ENCODE results near the gene EYS.

The EYS gene

GRCh38 chr6:64539917-64540316, 1167.1 kb downstream of the EYS start:
- Histone ChIP-seq H3K4me3 (ENCODE audit: insufficient read depth in 1 of 2, low read depth in 1 of 2, low read length in 2 of 2) (no peak overlapping the region), H2BK12ac (ENCODE audit: low read length in 2 of 2) (no peak overlapping the region), H2AK5ac (ENCODE audit: low read length, severe bottlenecking) (no peak overlapping the region), H3K27ac (ENCODE audit: low read length, poor library complexity, severe bottlenecking) (no peak overlapping the region), H3K23ac (ENCODE audit: low read length in 2 of 2) (no peak overlapping the region), H4K91ac (ENCODE audit: low read length) (no peak overlapping the region), H3K14ac (ENCODE audit: low read length in 2 of 2) (no peak overlapping the region), H2AFZ (ENCODE audit: low read depth, low read length) (no peak overlapping the region), H2BK120ac (ENCODE audit: low read depth, low read length) (no peak overlapping the region), H3K4me1 (ENCODE audit: control insufficient read depth, insufficient read depth, low read depth, low read length) (no peaks in the 10 kb centered on the region), H2BK15ac (ENCODE audit: low read depth, poor library complexity, severe bottlenecking) (no peak overlapping the region), H2BK5ac (ENCODE audit: low read depth, low read length, poor library complexity, severe bottlenecking) (no peak overlapping the region), H3K9me3 (ENCODE audit: control insufficient read depth, low read length) (no peaks in the 10 kb centered on the region), H3K18ac (ENCODE audit: low read depth in 1 of 2, low read length in 2 of 2) (no peak overlapping the region), H4K8ac (ENCODE audit: low read length) (no peak overlapping the region), H3K9ac (ENCODE audit: low read length) (no peak overlapping the region), H3K4me2 (ENCODE audit: low read length, poor library complexity, severe bottlenecking) (no peak overlapping the region), H3K36me3 (ENCODE audit: control insufficient read depth in 1 of 2, insufficient read depth in 2 of 2, low read depth in 1 of 2, low read length in 2 of 2) (no peaks in the 10 kb centered on the region), H3K4ac (ENCODE audit: low read depth in 1 of 2, low read length in 2 of 2) (no peak overlapping the region), H3K79me1 (replicated peaks; ENCODE audit: low read length, poor library complexity, severe bottlenecking) (no peaks in the 10 kb centered on the region), H3K27me3 (ENCODE audit: control insufficient read depth in 1 of 2, insufficient read depth in 1 of 2, low read length in 2 of 2) (no peaks in the 10 kb centered on the region)
- no peak for DNase-seq
- 97% methylated on average over 2 of the region's 2 CpGs for WGBS

GRCh38 chr6:64538722-64539121, 1168.3 kb downstream of the EYS start:
- DNase-seq = no peak
- H4K8ac ChIP-seq (ENCODE audit: low read length) = no peak overlapping the region
- H2AK5ac ChIP-seq (ENCODE audit: low read length, severe bottlenecking) = no peak overlapping the region
- H3K27ac ChIP-seq (ENCODE audit: low read length, poor library complexity, severe bottlenecking) = no peak overlapping the region
- H3K79me1 ChIP-seq (replicated peaks; ENCODE audit: low read length, poor library complexity, severe bottlenecking) = no peaks in the 10 kb centered on the region
- H3K9ac ChIP-seq (ENCODE audit: low read length) = no peak overlapping the region
- WGBS = 92% methylated on average over 3 of the region's 4 CpGs
- H3K36me3 ChIP-seq (ENCODE audit: control insufficient read depth in 1 of 2, insufficient read depth in 2 of 2, low read depth in 1 of 2, low read length in 2 of 2) = no peaks in the 10 kb centered on the region
- no peak overlapping the region for H3K4ac ChIP-seq (ENCODE audit: low read depth in 1 of 2, low read length in 2 of 2)
- H3K4me1 ChIP-seq (ENCODE audit: control insufficient read depth, insufficient read depth, low read depth, low read length) = no peaks in the 10 kb centered on the region
- no peak overlapping the region for H2AFZ ChIP-seq (ENCODE audit: low read depth, low read length)
- H2BK12ac ChIP-seq (ENCODE audit: low read length in 2 of 2) = no peak overlapping the region
- no peaks in the 10 kb centered on the region for H3K27me3 ChIP-seq (ENCODE audit: control insufficient read depth in 1 of 2, insufficient read depth in 1 of 2, low read length in 2 of 2)
- no peak overlapping the region for H3K4me2 ChIP-seq (ENCODE audit: low read length, poor library complexity, severe bottlenecking)
- H3K18ac ChIP-seq (ENCODE audit: low read depth in 1 of 2, low read length in 2 of 2) = no peak overlapping the region
- H2BK120ac ChIP-seq (ENCODE audit: low read depth, low read length) = no peak overlapping the region
- no peak overlapping the region for H2BK5ac ChIP-seq (ENCODE audit: low read depth, low read length, poor library complexity, severe bottlenecking)
- no peak overlapping the region for H3K14ac ChIP-seq (ENCODE audit: low read length in 2 of 2)
- no peak overlapping the region for H2BK15ac ChIP-seq (ENCODE audit: low read depth, poor library complexity, severe bottlenecking)
- no peak overlapping the region for H4K91ac ChIP-seq (ENCODE audit: low read length)
- H3K23ac ChIP-seq (ENCODE audit: low read length in 2 of 2) = no peak overlapping the region
- no peak overlapping the region for H3K4me3 ChIP-seq (ENCODE audit: insufficient read depth in 1 of 2, low read depth in 1 of 2, low read length in 2 of 2)
- H3K9me3 ChIP-seq (ENCODE audit: control insufficient read depth, low read length) = no peaks in the 10 kb centered on the region

GRCh38 chr6:64527899-64528298, 1179.1 kb downstream of the EYS start:
- no peak overlapping the region for H2BK12ac ChIP-seq (ENCODE audit: low read length in 2 of 2)
- H2BK15ac ChIP-seq (ENCODE audit: low read depth, poor library complexity, severe bottlenecking) = no peak overlapping the region
- no peak overlapping the region for H2AFZ ChIP-seq (ENCODE audit: low read depth, low read length)
- no peak overlapping the region for H2BK120ac ChIP-seq (ENCODE audit: low read depth, low read length)
- no peak for DNase-seq
- H4K8ac ChIP-seq (ENCODE audit: low read length) = no peak overlapping the region
- no peak overlapping the region for H3K18ac ChIP-seq (ENCODE audit: low read depth in 1 of 2, low read length in 2 of 2)
- WGBS = 100% methylated on average over 1 of the region's 2 CpGs
- H3K23ac ChIP-seq (ENCODE audit: low read length in 2 of 2) = no peak overlapping the region
- no peak overlapping the region for H3K4ac ChIP-seq (ENCODE audit: low read depth in 1 of 2, low read length in 2 of 2)
- no peak overlapping the region for H3K4me3 ChIP-seq (ENCODE audit: insufficient read depth in 1 of 2, low read depth in 1 of 2, low read length in 2 of 2)
- H3K27ac ChIP-seq (ENCODE audit: low read length, poor library complexity, severe bottlenecking) = no peak overlapping the region
- no peaks in the 10 kb centered on the region for H3K4me1 ChIP-seq (ENCODE audit: control insufficient read depth, insufficient read depth, low read depth, low read length)
- H2AK5ac ChIP-seq (ENCODE audit: low read length, severe bottlenecking) = no peak overlapping the region
- H3K79me1 ChIP-seq (replicated peaks; ENCODE audit: low read length, poor library complexity, severe bottlenecking) = no peaks in the 10 kb centered on the region
- no peaks in the 10 kb centered on the region for H3K36me3 ChIP-seq (ENCODE audit: control insufficient read depth in 1 of 2, insufficient read depth in 2 of 2, low read depth in 1 of 2, low read length in 2 of 2)
- no peak overlapping the region for H4K91ac ChIP-seq (ENCODE audit: low read length)
- no peak overlapping the region for H3K4me2 ChIP-seq (ENCODE audit: low read length, poor library complexity, severe bottlenecking)
- H3K9me3 ChIP-seq (ENCODE audit: control insufficient read depth, low read length) = no peaks in the 10 kb centered on the region
- no peak overlapping the region for H3K9ac ChIP-seq (ENCODE audit: low read length)
- H2BK5ac ChIP-seq (ENCODE audit: low read depth, low read length, poor library complexity, severe bottlenecking) = no peak overlapping the region
- no peak overlapping the region for H3K14ac ChIP-seq (ENCODE audit: low read length in 2 of 2)
- H3K27me3 ChIP-seq (ENCODE audit: control insufficient read depth in 1 of 2, insufficient read depth in 1 of 2, low read length in 2 of 2) = no peaks in the 10 kb centered on the region

- no peaks in the 10 kb centered on the region for H3K4me1 ChIP-seq (ENCODE audit: control insufficient read depth, insufficient read depth, low read depth, low read length)
- H3K4ac ChIP-seq (ENCODE audit: low read depth in 1 of 2, low read length in 2 of 2) = no peak overlapping the region
- H3K79me1 ChIP-seq (replicated peaks; ENCODE audit: low read length, poor library complexity, severe bottlenecking) = no peaks in the 10 kb centered on the region
- H3K4me2 ChIP-seq (ENCODE audit: low read length, poor library complexity, severe bottlenecking) = no peak overlapping the region
- no peak overlapping the region for H3K23ac ChIP-seq (ENCODE audit: low read length in 2 of 2)
- no peak overlapping the region for H2BK5ac ChIP-seq (ENCODE audit: low read depth, low read length, poor library complexity, severe bottlenecking)
- no peak overlapping the region for H3K9ac ChIP-seq (ENCODE audit: low read length)
- no peak for DNase-seq
- no peaks in the 10 kb centered on the region for H3K9me3 ChIP-seq (ENCODE audit: control insufficient read depth, low read length)
- H2AFZ ChIP-seq (ENCODE audit: low read depth, low read length) = no peak overlapping the region
- no peak overlapping the region for H2BK12ac ChIP-seq (ENCODE audit: low read length in 2 of 2)
- H4K8ac ChIP-seq (ENCODE audit: low read length) = no peak overlapping the region
- H3K27ac ChIP-seq (ENCODE audit: low read length, poor library complexity, severe bottlenecking) = no peak overlapping the region
- H2AK5ac ChIP-seq (ENCODE audit: low read length, severe bottlenecking) = no peak overlapping the region
- no peak overlapping the region for H2BK120ac ChIP-seq (ENCODE audit: low read depth, low read length)
- no peaks in the 10 kb centered on the region for H3K27me3 ChIP-seq (ENCODE audit: control insufficient read depth in 1 of 2, insufficient read depth in 1 of 2, low read length in 2 of 2)
- no peak overlapping the region for H3K14ac ChIP-seq (ENCODE audit: low read length in 2 of 2)
- no peaks in the 10 kb centered on the region for H3K36me3 ChIP-seq (ENCODE audit: control insufficient read depth in 1 of 2, insufficient read depth in 2 of 2, low read depth in 1 of 2, low read length in 2 of 2)
- H3K4me3 ChIP-seq (ENCODE audit: insufficient read depth in 1 of 2, low read depth in 1 of 2, low read length in 2 of 2) = no peak overlapping the region
- H3K18ac ChIP-seq (ENCODE audit: low read depth in 1 of 2, low read length in 2 of 2) = no peak overlapping the region
- no peak overlapping the region for H2BK15ac ChIP-seq (ENCODE audit: low read depth, poor library complexity, severe bottlenecking)
- H4K91ac ChIP-seq (ENCODE audit: low read length) = no peak overlapping the region
Measured at GRCh38 chr6:64522859-64523258, 1184.2 kb downstream of the EYS start.

Measured in mesenchymal stem cell (in vitro differentiated cells and primary cell).